Measurements from ENCODE around the gene TMEM95.
"Not testable (repeated sequence)": the region's sequence is repeated elsewhere in the genome, so short reads cannot be mapped to it uniquely, and the experiment has no call there.

TMEM95 gene

GRCh38 chr17:7346761-7347614 lies 8.0 kb upstream of the TMEM95 start:
- no peak for DNase-seq (ENCODE audit: low spot score)

DNA sequence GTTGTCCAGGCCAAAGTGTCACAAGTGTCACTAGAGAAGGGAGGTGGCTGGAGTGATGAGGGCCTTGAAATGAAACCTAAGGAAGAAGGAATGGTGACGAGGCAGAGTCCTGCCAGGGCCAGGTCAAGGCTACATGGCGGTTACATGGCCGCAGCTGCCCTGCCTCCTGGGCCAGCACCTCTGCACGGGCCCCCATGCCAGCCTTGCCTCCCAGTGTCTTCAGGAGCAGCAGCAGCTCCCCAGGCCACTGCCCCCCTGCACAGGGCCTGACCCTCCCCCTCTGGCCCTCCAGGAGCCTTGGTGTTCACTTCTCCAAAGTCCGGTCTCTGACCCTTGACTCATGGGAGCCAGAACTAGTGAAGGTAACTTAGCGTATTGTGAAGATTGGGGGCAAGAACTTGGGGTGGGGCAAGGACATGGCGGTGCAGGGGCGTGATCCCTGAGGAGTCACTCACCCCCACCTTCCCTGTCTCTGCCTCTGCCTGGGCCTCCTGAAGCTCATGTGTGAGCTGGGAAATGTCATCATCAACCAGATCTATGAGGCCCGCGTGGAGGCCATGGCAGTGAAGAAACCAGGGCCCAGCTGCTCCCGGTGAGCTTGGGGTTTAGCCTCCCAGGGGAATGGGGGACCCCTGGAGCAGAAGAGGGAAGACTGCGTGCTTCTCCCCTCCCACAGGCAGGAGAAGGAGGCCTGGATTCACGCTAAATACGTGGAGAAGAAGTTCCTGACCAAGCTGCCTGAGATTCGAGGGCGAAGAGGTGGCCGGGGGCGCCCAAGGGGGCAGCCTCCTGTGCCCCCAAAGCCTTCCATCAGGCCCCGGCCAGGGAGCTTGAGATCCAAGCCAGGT lies 7.1 kb upstream of the TMEM95 start:
- DNase-seq (ENCODE audit: low spot score): no peak

DNA sequence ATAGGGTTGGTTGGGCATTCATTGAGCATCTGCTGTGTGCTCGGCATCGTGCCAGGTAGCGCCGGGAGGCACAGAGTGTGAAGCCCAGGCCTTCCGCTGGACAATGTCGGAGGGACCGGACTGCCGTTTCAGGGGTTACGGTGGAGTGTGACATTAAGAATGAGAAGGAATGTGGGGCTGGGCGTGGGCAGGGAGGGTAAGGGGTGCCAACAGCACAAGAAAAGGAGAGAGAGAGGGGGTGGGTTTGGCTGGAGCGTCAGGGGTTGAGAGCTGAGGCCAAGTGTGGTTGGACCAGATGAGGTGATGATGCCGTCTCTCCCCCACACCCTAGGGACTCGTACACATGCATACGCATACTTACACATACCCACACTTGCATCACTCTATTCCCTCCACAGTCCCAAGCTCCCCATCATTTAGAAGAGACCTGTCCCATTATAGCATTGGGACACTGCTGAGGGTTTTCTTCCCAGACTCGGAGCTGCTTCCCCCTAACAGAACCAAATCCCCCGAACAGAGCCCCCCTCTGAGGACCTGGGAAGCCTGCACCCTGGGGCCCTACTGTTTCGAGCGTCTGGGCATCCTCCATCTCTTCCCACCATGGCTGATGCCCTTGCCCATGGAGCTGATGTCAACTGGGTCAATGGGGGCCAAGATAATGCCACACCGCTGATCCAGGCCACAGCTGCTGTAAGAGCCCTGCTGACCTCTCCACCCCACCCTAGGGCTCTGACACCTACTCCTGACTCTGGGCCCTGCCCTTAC lies 6.3 kb upstream of the TMEM95 start:
- no peak for DNase-seq (ENCODE audit: low spot score)

GRCh38 chr17:7351665-7352502 lies 3.1 kb upstream of the TMEM95 start, which contains the start of gene KCTD11:
TSS of gene KCTD11 (plus strand) at chr17:7352162.
- peak; percentile 94 for DNase-seq (ENCODE audit: low spot score)

DNA sequence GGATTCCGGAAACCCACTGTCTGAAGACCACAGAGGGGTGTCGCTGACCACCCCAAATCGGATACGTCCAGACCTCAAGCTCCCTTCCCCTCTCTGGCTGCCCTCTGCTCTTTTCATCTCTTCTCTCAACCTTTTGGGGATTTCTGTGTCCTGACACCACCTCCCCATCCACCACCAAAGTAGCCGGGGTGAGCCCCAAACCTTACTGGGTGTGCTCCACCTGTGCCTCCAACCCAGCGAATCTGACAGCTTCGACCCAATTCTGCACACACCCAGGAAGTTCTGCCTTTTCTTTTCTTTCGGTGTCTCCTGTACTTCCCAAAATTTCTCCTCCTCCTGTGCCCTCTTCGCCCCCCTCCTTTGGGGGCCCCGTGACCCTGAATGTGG lies 2.5 kb upstream of the TMEM95 start:
- no peak for DNase-seq (ENCODE audit: low spot score)

DNA sequence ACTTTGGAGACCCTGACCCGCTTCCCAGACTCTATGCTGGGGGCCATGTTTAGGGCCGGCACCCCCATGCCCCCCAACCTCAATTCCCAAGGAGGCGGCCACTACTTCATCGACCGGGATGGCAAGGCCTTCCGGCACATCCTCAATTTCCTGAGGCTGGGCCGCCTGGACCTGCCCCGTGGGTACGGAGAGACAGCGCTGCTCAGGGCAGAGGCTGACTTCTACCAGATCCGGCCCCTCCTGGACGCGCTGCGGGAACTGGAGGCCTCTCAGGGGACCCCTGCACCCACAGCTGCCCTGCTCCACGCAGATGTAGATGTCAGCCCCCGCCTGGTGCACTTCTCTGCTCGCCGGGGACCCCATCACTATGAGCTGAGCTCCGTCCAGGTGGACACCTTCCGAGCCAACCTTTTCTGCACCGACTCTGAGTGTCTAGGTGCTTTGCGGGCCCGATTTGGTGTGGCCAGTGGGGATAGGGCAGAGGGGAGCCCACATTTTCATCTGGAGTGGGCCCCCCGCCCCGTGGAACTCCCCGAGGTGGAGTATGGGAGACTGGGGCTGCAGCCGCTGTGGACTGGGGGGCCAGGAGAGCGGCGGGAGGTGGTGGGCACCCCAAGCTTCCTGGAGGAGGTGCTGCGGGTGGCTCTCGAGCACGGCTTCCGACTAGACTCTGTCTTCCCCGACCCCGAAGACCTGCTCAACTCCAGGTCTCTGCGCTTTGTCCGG lies 1.9 kb upstream of the TMEM95 start:
- no peak for DNase-seq (ENCODE audit: low spot score)

DNA sequence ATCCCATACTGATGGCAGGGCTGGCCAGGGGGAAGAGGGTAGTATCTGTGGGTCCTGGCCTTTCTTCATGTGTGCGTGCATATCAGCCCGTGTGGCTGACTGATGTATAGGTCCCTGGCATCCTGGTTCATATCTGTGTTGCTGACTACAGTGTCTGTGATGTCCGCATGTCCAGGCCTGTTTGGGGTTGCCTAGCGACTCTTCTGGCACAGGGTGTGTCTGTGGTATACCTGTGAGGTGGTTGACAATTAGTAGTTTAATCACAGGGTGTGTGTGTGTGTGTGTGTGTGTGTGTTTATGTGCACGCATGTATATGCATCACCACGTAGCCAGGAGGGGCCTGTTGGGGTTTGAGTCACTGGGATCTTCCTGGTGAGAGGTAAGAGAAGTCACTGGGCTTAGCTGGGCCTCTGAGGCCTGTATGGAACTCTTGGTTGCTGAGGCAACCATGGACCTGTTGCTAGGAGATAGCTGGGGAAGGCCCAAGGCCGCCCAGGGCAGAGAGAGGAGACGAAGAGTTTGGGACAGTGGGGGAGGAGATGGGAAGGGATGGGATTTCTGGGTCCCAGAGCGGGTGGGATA lies 603 bp upstream of the TMEM95 start:
- no peak for DNase-seq (ENCODE audit: low spot score)

- DNase-seq (ENCODE audit: low spot score): no peak
Observed at GRCh38 chr17:7355573-7355972, 617 bp downstream of the TMEM95 start.

DNA sequence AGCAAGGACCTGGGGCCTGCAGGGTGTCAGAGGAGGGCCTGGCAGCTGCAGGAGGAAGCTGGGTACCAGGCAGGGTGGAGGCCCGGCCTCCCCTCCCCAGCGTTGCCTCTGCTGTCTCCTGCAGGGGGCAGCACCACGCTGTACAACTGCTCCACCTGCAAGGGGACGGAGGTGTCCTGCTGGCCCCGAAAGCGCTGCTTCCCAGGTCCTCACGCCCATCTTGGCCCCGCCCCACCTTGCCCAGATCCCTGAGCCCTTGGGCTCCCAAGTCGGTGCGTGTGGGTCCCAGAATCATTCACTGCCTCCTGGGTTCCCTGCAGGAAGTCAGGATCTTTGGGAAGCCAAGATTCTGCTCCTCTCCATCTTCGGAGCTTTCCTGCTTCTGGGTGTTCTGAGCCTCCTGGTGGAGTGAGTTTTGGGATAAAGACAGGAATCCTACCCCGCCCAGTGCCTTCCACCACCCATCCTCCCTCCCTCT lies 1.2 kb downstream of the TMEM95 start:
- DNase-seq (ENCODE audit: low spot score): peak; percentile 77

DNA sequence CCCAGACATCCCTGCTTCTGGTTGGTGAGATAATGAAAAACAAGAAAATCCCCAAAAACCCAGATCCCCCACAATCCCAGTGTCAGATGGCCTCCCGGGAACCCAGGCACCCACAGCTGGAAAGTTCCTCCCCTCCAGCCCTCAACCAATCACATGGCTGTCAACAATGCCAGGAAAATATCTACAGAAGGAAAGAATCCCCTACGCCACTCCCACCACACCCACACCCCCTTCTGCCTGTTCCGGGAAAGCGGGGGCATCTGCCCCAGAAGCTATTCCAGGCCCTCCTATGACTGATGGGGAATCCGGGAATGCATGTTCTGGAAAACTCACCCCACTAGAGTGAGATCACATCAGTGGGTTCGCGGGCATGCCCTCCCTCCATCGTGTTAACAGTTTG lies 1.8 kb downstream of the TMEM95 start:
- no peak for DNase-seq (ENCODE audit: low spot score)

- DNase-seq (ENCODE audit: low spot score): no peak
Observed at GRCh38 chr17:7357381-7357780, 2.4 kb downstream of the TMEM95 start.

GRCh38 chr17:7361906-7362305 lies 7.0 kb downstream of the TMEM95 start:
- DNase-seq (ENCODE audit: low spot score): no peak

GRCh38 chr17:7363311-7363710 lies 8.4 kb downstream of the TMEM95 start:
- no peak for DNase-seq (ENCODE audit: low spot score)

GRCh38 chr17:7365963-7366362 lies 11.0 kb downstream of the TMEM95 start:
- DNase-seq (ENCODE audit: low spot score): not testable (repeated sequence)

GRCh38 chr17:7367083-7367482 lies 12.1 kb downstream of the TMEM95 start:
- DNase-seq (ENCODE audit: low spot score): no peak

GRCh38 chr17:7367918-7368598 lies 13.1 kb downstream of the TMEM95 start:
- DNase-seq (ENCODE audit: low spot score): no peak

DNA sequence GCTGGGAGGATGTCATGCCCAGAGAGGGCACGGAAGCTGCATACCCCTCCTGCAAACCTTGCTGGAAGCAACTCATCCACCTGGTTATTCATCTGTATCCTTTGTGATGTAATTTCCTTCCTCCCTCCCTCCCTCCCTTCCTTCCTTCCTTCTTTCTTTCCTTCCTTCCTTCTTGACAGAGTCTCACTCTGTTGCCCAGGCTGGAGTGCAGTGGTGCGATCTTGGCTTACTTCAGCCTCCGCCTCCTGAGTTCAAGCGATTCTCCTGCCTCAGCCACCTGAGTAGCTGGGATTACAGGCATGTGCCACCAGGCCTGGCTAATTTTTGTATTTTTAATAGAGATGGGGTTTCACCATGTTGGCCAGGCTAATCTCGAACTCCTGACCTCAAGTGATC lies 13.6 kb downstream of the TMEM95 start:
- DNase-seq (ENCODE audit: low spot score): not testable (repeated sequence)

GRCh38 chr17:7369825-7370224 lies 14.9 kb downstream of the TMEM95 start:
- no peak for DNase-seq (ENCODE audit: low spot score)

GRCh38 chr17:7370853-7371252 lies 15.9 kb downstream of the TMEM95 start:
- DNase-seq (ENCODE audit: low spot score): no peak

DNA sequence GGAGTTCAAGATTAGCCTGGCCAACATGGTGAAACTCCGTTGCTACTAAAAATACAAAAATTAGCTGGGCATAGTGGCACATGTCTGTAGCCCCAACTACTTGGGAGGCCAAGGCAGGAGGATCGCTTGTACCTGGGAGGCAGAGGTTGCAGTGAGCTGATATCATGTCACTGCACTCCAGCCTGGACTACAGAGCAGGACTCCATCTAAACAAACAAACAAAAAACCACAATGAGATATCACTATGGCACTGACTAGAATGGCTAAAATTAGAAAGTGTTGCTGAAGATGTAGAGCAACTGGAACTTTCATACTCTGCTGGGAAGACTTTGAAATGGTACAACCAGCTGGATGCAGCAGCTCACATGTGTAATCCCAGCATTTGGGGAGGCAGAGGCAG lies 19.4 kb downstream of the TMEM95 start:
- DNase-seq (ENCODE audit: low spot score): no peak

All from LoVo (cell line).